WTC11 (cell line): Measurements from ENCODE around the gene PRKCZ.

Source experiments
- CREM ChIP-seq: sonication (generic); formaldehyde crosslinking; IDR thresholded peaks from 2 replicates; pipeline ENCODE4 v1.8.1; 2022; ENCODE audit warnings: mild to moderate bottlenecking, missing genetic modification reagents, moderate library complexity
- CTCF ChIP-seq: fragments of 200-600 bp; IDR thresholded peaks from 2 replicates; pipeline ENCODE4 v1.8.0; 2022; ENCODE audit warnings: antibody characterized with exemption
- MAX ChIP-seq: sonication (generic); formaldehyde crosslinking; IDR thresholded peaks from 2 replicates; pipeline ENCODE4 v1.8.0; 2022; ENCODE audit warnings: mild to moderate bottlenecking, missing genetic modification reagents
- NFE2L1 ChIP-seq: sonication (generic); formaldehyde crosslinking; IDR thresholded peaks from 2 replicates; pipeline ENCODE4 v1.8.1; 2023; ENCODE audit warnings: missing genetic modification reagents
- STAT6 ChIP-seq: sonication (generic); formaldehyde crosslinking; conservative IDR thresholded peaks from 2 replicates; pipeline ENCODE4 v1.8.1; 2023; ENCODE audit warnings: mild to moderate bottlenecking, low read depth, missing genetic modification reagents, moderate library complexity

GRCh38 chr1:2150801-2151200 lies 100.6 kb downstream of the PRKCZ start:
- no peak for TF ChIP-seq STAT6
- no peak for TF ChIP-seq MAX
- no peak for TF ChIP-seq CTCF
- no peak for TF ChIP-seq NFE2L1 (CRISPR knock-in tag)
- TF ChIP-seq CREM (CRISPR knock-in tag) = no peak
